Activated B cell treated with CpG ODN at 0.5 μM for 24 hours (primary cell): Measurements from ENCODE around the gene MRGPRD. TPM values are rescaled to one million over a fixed set of nuclear protein-coding genes. Genes with fewer than 3 reads are reported as not detected.

Source experiments
- ATAC-seq: fragments of 200-7000 bp; cut with Tn5 transposase; one replicate; pipeline ENCODE4 v1.10.0; 2021; ENCODE audit warnings: low read depth, mild to moderate bottlenecking, moderate library complexity
- CTCF ChIA-PET: fragments of 350-600 bp; sonication (Branson Sonifier 250); formaldehyde crosslinking; loops from one replicate; lab custom pipeline; 2021; ENCODE audit warnings: antibody characterized with exemption; lab: Charles Lee
- POLR2A ChIA-PET: fragments of 350-600 bp; sonication (Branson Sonifier 250); formaldehyde crosslinking; loops from one replicate; lab custom pipeline; 2021; ENCODE audit warnings: antibody characterized with exemption; lab: Charles Lee
- DNase-seq: peaks from one replicate; pipeline ENCODE4 v3.0.0; 2022
- H3K27ac Mint-ChIP-seq: one replicate; pipeline ENCODE4 v1.8.0; 2020; ENCODE audit warnings: mixed read lengths
- H3K27me3 Mint-ChIP-seq: one replicate; pipeline ENCODE4 v1.8.0; 2021; ENCODE audit warnings: mixed read lengths
- H3K36me3 Mint-ChIP-seq: one replicate; pipeline ENCODE4 v1.8.0; 2021; ENCODE audit warnings: low read depth, mixed read lengths
- H3K4me1 Mint-ChIP-seq: one replicate; pipeline ENCODE4 v1.8.0; 2021; ENCODE audit warnings: mixed read lengths
- H3K4me3 Mint-ChIP-seq: one replicate; pipeline ENCODE4 v1.8.0; 2020; ENCODE audit warnings: mild to moderate bottlenecking, mixed read lengths
- H3K9me3 Mint-ChIP-seq: one replicate; pipeline ENCODE4 v1.8.0; 2020; ENCODE audit warnings: mixed read lengths
- intact Hi-C: fragments of 100-400 bp; cut with micrococcal nuclease; formaldehyde crosslinking; loops from one replicate; pipeline ENCODE4 v1.15.1; 2024
- total RNA-seq: library from RNA; stranded (reverse); gene quantifications from 2 replicates; pipeline ENCODE4 v1.2.3, GENCODE V29; 2022
- TF ChIP-seq, protein P1 (sequence below): fragments of 200-600 bp; IDR thresholded peaks from one replicate; pipeline ENCODE4 v1.8.0; 2022; ENCODE audit warnings: antibody characterized with exemption, mild to moderate bottlenecking

MRGPRD gene
- total RNA-seq, 1 donor from 2014 or later: not detected

DNA sequence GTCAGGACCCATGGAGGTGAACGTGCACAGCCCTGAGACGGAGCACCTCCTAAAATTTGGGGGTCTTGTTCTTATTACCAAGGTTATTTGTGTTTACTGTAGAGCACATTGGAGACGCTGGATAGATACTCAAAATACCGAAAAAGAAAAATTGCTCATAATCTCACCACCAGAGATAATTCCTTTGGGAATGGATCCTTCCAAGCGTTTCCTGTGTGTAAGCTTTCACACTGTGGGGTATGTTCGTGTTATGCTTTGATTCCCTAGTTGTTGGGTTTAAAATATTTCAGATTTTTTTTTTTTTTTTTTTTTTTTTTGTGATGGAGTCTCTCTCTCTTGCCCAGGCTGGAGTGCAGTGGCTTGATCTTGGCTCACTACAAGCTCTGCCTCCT is 14.1 kb upstream of the MRGPRD start:
- ATAC-seq: no peak
- TF ChIP-seq, protein P1, sequence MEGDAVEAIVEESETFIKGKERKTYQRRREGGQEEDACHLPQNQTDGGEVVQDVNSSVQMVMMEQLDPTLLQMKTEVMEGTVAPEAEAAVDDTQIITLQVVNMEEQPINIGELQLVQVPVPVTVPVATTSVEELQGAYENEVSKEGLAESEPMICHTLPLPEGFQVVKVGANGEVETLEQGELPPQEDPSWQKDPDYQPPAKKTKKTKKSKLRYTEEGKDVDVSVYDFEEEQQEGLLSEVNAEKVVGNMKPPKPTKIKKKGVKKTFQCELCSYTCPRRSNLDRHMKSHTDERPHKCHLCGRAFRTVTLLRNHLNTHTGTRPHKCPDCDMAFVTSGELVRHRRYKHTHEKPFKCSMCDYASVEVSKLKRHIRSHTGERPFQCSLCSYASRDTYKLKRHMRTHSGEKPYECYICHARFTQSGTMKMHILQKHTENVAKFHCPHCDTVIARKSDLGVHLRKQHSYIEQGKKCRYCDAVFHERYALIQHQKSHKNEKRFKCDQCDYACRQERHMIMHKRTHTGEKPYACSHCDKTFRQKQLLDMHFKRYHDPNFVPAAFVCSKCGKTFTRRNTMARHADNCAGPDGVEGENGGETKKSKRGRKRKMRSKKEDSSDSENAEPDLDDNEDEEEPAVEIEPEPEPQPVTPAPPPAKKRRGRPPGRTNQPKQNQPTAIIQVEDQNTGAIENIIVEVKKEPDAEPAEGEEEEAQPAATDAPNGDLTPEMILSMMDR: no peak
- no peak overlapping the region for H3K4me3 Mint-ChIP-seq
- no peak overlapping the region for H3K27ac Mint-ChIP-seq
- CTCF ChIA-PET: no interaction called here
- POLR2A ChIA-PET: no interaction called here
- no peaks in the 10 kb centered on the region for H3K4me1 Mint-ChIP-seq
- H3K9me3 Mint-ChIP-seq: no peaks in the 10 kb centered on the region
- H3K27me3 Mint-ChIP-seq: peaks cover 26% of the 10 kb centered on the region
- intact Hi-C loops: no loop called here
- DNase-seq: no peak
- H3K36me3 Mint-ChIP-seq: no peaks in the 10 kb centered on the region

DNA sequence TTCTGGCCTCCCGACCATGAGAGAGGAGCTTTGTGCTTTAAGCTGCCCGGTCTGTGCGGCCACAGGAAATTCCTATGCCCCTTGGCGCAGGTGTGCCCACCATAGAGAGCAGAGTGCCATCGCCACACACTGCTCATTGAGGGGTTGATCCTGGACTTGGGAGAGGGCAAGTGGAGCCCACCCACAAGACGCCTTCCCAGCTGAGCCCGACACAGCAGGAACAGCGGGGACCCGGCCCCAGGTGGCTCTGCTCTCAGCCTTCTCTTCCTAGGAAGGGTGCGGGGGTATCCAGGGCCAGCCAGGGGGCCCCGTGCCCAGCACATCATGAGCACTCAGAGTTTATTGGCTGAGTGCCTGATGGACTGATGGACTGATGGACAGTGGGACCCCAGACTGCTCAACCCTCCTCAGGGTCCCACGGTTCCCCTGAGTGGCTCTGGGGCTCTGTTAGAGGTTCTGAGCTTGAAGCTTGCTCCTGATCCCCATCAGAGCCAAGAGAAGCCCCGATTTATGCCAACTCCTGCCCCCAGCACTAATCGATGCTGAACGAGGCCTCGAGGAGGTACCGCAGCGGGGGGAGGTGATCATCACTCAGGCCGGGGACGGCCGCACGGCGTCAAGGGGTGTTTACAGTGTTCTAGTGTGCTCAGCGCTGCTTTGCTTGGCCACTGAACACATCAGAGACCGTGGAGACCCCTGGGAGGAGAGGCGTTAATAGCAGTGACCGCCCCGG is 13.5 kb upstream of the MRGPRD start:
- ChIA-PET POLR2A (interaction anchor here (0.6 kb wide), 1 partner anchor 192 kb away, joined by 11 read pairs; no protein-coding TSS in a partner anchor), CTCF (no interaction called here)
- H3K9me3 Mint-ChIP-seq: no peaks in the 10 kb centered on the region
- intact Hi-C loops: no loop called here
- TF ChIP-seq, protein P1: no peak
- H3K27ac Mint-ChIP-seq: no peak overlapping the region
- peaks cover 31% of the 10 kb centered on the region for H3K27me3 Mint-ChIP-seq
- no peak overlapping the region for H3K4me3 Mint-ChIP-seq
- ATAC-seq (no peak), DNase-seq (peak; percentile 7)
- no peaks in the 10 kb centered on the region for H3K4me1 Mint-ChIP-seq
- no peaks in the 10 kb centered on the region for H3K36me3 Mint-ChIP-seq

DNA sequence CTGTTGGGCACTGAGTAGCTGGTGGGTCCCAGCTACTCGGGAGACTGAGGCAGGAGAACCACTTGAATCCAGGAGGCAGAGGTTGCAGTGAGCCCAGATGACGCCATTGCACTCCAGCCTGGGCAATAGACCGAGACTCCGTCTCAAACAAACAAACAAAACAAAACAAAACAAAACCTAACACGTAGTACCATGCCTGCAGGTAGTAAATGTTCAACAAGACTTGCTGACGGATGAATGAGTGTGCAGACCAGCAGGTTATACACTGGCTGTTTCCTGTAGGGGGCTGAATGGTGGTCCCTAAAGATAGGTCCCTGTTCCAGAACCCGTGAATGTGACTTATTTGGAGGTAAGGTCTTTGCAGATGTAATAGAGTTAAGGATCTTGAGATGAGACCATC is 12.8 kb upstream of the MRGPRD start:
- Mint-ChIP-seq H3K4me3 (no peak overlapping the region), H3K4me1 (no peaks in the 10 kb centered on the region), H3K36me3 (no peaks in the 10 kb centered on the region), H3K27ac (no peak overlapping the region), H3K27me3 (peaks cover 29% of the 10 kb centered on the region), H3K9me3 (no peaks in the 10 kb centered on the region)
- ChIA-PET CTCF (no interaction called here), POLR2A (no interaction called here)
- DNase-seq (no peak), ATAC-seq (no peak)
- intact Hi-C loops: no loop called here
- TF ChIP-seq, protein P1: no peak

DNA sequence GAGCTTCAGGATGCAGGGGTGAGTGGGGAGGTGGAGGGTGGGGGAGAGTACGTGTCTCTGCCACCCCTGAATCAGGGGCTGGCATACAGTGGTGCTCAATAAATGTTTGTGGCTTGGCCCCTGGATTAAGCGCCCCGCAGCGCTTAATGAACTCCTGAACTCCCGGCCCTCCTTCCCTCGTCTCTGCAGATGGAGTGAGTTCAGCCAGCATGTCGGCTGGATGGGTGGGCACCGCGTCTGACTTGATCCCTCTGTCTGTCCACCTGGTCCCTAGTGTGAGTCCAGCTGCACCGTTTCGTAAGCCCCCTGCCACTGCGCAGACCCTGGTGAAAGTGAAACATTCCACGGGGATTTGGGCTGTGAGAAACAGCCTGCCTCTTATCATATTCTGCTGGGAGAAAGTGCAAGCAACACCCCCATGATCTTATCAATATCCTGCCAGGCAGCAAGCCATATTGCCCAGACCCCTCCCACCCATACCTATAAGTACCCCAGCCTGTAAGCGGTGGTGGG is 12.0 kb upstream of the MRGPRD start:
- H3K36me3 Mint-ChIP-seq: no peaks in the 10 kb centered on the region
- CTCF ChIA-PET: no interaction called here
- H3K27ac Mint-ChIP-seq: no peak overlapping the region
- H3K9me3 Mint-ChIP-seq: no peaks in the 10 kb centered on the region
- POLR2A ChIA-PET: no interaction called here
- H3K27me3 Mint-ChIP-seq: peaks cover 25% of the 10 kb centered on the region
- H3K4me3 Mint-ChIP-seq: no peak overlapping the region
- DNase-seq: no peak
- H3K4me1 Mint-ChIP-seq: no peaks in the 10 kb centered on the region
- no peak for ATAC-seq
- TF ChIP-seq, protein P1: no peak
- intact Hi-C loops: no loop called here

DNA sequence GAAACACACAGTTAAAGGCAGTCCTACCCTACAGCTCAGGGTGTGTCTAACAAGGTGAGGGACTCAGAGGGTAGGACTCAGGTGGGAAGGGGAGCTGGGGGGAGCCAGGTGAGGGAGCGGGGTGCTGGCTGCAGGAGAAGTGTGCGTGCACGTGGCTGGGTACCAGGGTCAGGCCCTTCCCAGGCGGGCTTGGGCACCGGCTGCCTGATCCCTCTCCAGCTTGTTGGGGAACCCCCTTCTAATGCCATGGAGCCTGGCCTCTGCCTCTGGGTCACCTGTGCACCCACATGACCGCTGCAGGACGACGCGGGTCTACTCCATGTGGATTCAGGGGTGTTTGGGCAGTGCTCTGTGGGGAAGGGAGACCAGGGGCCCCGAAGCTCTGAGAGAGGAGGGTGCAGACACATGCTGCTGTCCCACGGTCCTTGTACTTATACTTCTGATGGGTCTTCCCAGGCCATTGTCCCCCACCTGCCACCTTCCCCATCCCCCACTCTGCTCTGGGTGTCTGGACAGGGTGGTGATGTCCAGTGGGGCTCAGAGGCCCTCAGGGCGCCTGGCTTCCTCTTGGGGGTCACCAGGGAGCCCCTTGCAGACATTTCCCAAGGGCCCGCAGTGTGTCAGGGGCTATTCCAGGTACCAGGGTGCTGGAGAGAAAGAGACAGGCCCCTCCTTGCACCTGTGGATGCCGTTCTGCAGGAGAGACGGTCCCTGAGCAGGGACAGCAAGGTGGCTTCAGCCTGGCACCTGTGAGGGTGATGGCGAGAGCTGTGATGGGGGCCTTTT is 10.4 kb upstream of the MRGPRD start:
- H3K27ac Mint-ChIP-seq: no peak overlapping the region
- TF ChIP-seq, protein P1: no peak
- ChIA-PET CTCF (no interaction called here), POLR2A (no interaction called here)
- peaks cover 8% of the 10 kb centered on the region for H3K9me3 Mint-ChIP-seq
- no peaks in the 10 kb centered on the region for H3K4me1 Mint-ChIP-seq
- intact Hi-C loops: no loop called here
- no peak for ATAC-seq
- H3K27me3 Mint-ChIP-seq: peaks cover 35% of the 10 kb centered on the region
- no peak for DNase-seq
- H3K4me3 Mint-ChIP-seq: no peak overlapping the region
- no peaks in the 10 kb centered on the region for H3K36me3 Mint-ChIP-seq
